BE2C (cell line): ENCODE results near the gene DTX1.

Experiments used
- DNase-seq: peaks from one replicate; pipeline ENCODE4 v3.0.0-alpha.2; 2020
- H3K27me3 ChIP-seq: fragments of 250-450 bp; sonication (Bioruptor Pico); 2 replicates; pipeline ENCODE4 v1.5.1; 2020; ENCODE audit warnings: mild to moderate bottlenecking
- H3K36me3 ChIP-seq: fragments of 250-450 bp; sonication (Bioruptor Pico); 2 replicates; pipeline ENCODE4 v1.5.1; 2020; ENCODE audit warnings: mild to moderate bottlenecking
- H3K4me1 ChIP-seq: fragments of 250-450 bp; sonication (Bioruptor Pico); 2 replicates; pipeline ENCODE4 v1.5.1; 2020
- H3K4me3 ChIP-seq: 2 replicates; pipeline ENCODE4 v1.5.1; 2011; ENCODE audit warnings: low read depth, low read length
- H3K9me3 ChIP-seq: fragments of 250-450 bp; sonication (Bioruptor Pico); 2 replicates; pipeline ENCODE4 v1.5.1; 2020
- CTCF ChIP-seq: IDR thresholded peaks from 2 replicates; pipeline ENCODE4 v1.5.1; 2012; ENCODE audit warnings: mild to moderate bottlenecking, low read depth, low read length

DTX1 gene

GRCh38 chr12:113109872-113110599 is 53.5 kb downstream of the DTX1 start:
- H3K36me3 ChIP-seq: no peaks in the 10 kb centered on the region
- H3K4me1 ChIP-seq: no peaks in the 10 kb centered on the region
- no peaks in the 10 kb centered on the region for H3K9me3 ChIP-seq
- no peak for TF ChIP-seq CTCF
- DNase-seq: no peak
- no peaks in the 10 kb centered on the region for H3K27me3 ChIP-seq
- no peak overlapping the region for H3K4me3 ChIP-seq

DNA sequence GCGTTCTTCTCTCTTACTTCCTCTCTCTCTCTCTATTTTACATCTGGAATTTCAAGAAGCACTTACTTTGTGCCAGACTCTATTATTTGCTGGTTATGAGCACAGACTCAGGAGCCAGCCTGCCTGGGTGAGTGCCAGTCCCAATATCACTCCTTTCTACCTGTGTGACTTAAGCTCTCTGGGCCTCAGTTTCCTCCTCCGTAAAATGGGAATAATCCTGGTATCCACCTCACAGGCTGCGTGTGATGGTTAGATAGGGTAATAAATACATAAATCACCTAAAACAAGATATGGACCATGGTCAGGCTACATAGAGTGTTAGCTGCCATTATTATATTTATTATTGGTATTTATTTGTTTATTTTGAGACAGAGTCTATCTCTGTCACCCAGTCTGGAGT is 54.7 kb downstream of the DTX1 start:
- no peak overlapping the region for H3K4me3 ChIP-seq
- H3K4me1 ChIP-seq: no peaks in the 10 kb centered on the region
- H3K9me3 ChIP-seq: no peaks in the 10 kb centered on the region
- no peak for DNase-seq
- no peaks in the 10 kb centered on the region for H3K36me3 ChIP-seq
- no peak for TF ChIP-seq CTCF
- H3K27me3 ChIP-seq: no peaks in the 10 kb centered on the region

- H3K4me1 ChIP-seq: no peaks in the 10 kb centered on the region
- H3K36me3 ChIP-seq: no peaks in the 10 kb centered on the region
- H3K4me3 ChIP-seq: no peak overlapping the region
- H3K9me3 ChIP-seq: no peaks in the 10 kb centered on the region
- TF ChIP-seq CTCF: no peak
- H3K27me3 ChIP-seq: no peaks in the 10 kb centered on the region
- no peak for DNase-seq
Observed at GRCh38 chr12:113112043-113112899, 55.7 kb downstream of the DTX1 start.

- Histone ChIP-seq H3K9me3 (no peaks in the 10 kb centered on the region), H3K36me3 (no peaks in the 10 kb centered on the region), H3K27me3 (no peaks in the 10 kb centered on the region), H3K4me3 (no peak overlapping the region), H3K4me1 (no peaks in the 10 kb centered on the region)
- no peak for DNase-seq
- no peak for TF ChIP-seq CTCF
Observed at GRCh38 chr12:113113397-113113796, 56.9 kb downstream of the DTX1 start.

DNA sequence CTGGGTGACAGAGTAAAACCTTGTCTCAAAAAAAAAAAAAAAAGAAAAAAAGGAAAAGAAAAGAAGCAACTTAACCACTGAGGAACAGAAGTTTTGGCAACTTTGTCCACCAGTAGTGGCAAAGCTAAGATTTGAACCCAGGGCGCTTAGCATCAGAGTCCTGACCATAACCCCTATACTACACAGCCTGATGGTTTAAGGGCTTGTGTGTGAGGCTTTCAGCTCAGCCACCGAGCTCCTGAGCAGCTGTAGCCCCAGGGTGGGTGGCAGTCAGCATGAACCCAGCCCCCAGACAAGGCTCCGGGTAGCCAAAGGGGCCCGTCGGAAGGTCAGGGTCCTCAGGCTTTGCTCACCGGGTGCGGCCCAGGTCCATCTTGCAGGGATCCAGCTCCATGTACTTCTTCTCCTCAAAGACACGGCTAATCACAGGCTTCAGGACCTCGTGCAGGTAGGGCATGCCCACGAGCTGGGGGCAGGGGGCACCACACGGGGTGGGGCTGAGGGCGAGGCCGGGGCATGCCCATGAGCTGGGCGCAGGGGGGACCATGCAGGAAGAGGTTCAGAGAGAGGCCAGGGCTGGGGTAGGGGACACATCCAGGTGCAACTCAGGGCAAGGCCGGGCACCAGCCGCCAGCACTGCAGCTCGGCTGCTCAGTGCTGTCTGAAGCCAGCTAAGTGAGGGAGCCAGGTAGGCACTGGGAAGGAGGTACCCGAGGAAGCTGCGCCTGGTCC is 58.1 kb downstream of the DTX1 start:
- Histone ChIP-seq H3K4me3 (no peak overlapping the region), H3K36me3 (no peaks in the 10 kb centered on the region), H3K9me3 (no peaks in the 10 kb centered on the region), H3K4me1 (no peaks in the 10 kb centered on the region), H3K27me3 (no peaks in the 10 kb centered on the region)
- DNase-seq: no peak
- no peak for TF ChIP-seq CTCF
